GM15510 (cell line): Measurements from ENCODE around the gene THEM4.

Experiments used
- POLR2A ChIP-seq: IDR thresholded peaks from 3 replicates; pipeline ENCODE4 v1.6.1; 2011; ENCODE audit warnings: borderline replicate concordance; ENCODE audit not compliant: insufficient read length; ENCODE audit errors: extremely low read depth

The THEM4 gene

GRCh38 chr1:151915061-151915686 lies 5.9 kb upstream of the THEM4 start:
- no peak for TF ChIP-seq POLR2A

- TF ChIP-seq POLR2A, result no peak
These were observed 4.8 kb upstream of the THEM4 start for GRCh38 chr1:151914076-151914475.

- no peak for TF ChIP-seq POLR2A
These were observed 3.7 kb upstream of the THEM4 start for GRCh38 chr1:151912973-151913372.

- TF ChIP-seq POLR2A, result no peak
These were observed 1.1 kb downstream of the THEM4 start for GRCh38 chr1:151908228-151908691.

- no peak for TF ChIP-seq POLR2A
These were observed 1.8 kb downstream of the THEM4 start for GRCh38 chr1:151907363-151908139.

GRCh38 chr1:151905070-151905442 lies 4.3 kb downstream of the THEM4 start:
- no peak for TF ChIP-seq POLR2A

GRCh38 chr1:151902858-151903257 lies 6.5 kb downstream of the THEM4 start:
- TF ChIP-seq POLR2A, result no peak

GRCh38 chr1:151898519-151898991 lies 10.8 kb downstream of the THEM4 start:
- no peak for TF ChIP-seq POLR2A

- TF ChIP-seq POLR2A, result no peak
These were observed 11.3 kb downstream of the THEM4 start for GRCh38 chr1:151897991-151898431.

- no peak for TF ChIP-seq POLR2A
These were observed 16.0 kb downstream of the THEM4 start for GRCh38 chr1:151893176-151893924.

- no peak for TF ChIP-seq POLR2A
These were observed 17.1 kb downstream of the THEM4 start for GRCh38 chr1:151892190-151892589.

GRCh38 chr1:151891512-151891911 lies 17.8 kb downstream of the THEM4 start:
- TF ChIP-seq POLR2A, result no peak

- no peak for TF ChIP-seq POLR2A
These were observed 20.2 kb downstream of the THEM4 start for GRCh38 chr1:151888972-151889570.

- TF ChIP-seq POLR2A, result no peak
These were observed 22.3 kb downstream of the THEM4 start for GRCh38 chr1:151887028-151887427.

- no peak for TF ChIP-seq POLR2A
These were observed 23.8 kb downstream of the THEM4 start for GRCh38 chr1:151885479-151885878.
